ENCODE measurements around the gene PXDN.

Gene PXDN

DNA sequence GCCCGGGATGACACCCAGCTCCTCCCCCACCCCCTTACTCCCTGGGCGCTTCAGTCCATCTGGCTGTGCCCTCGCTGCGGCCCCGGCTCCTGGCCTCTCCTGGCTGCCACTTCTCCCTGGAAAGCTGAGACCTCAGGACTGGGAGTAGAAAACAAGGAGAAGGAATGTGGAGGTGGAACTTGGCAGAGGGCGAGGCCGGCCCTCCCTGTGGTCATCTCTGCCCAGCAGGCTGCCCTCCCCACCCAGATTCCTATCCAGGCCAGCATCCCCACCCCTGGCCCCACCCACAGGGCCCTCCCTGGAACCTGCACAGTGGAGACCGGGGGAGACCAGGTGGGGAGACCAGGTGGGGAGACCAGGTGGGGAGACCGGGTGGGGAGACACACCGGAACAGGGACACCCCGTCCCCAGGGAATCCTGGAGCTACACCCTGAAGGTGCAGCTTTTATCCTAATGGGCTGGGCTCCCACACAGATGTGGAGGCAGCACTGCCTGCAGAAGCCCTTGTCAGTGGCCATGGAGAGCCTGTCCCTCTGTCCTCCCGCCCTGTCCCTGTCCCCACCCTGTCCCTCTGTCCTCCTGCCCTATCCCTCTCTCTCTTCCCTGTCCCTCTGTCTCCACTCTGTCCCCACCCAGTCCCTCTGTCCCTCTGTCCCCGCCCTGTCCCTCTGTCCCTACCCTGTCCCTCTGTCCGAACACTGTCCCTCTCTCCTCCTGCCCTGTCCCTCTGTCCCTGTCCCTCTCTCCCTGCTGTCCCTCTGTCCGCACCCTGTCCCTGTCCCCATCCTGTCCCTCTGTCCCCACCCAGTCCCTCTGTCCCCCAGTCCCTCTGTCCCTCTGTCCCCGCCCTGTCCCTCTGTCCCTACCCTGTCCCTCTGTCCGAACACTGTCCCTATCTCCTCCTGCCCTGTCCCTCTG is 157.1 kb downstream of the PXDN start:
- DNase-seq: no peak

DNA sequence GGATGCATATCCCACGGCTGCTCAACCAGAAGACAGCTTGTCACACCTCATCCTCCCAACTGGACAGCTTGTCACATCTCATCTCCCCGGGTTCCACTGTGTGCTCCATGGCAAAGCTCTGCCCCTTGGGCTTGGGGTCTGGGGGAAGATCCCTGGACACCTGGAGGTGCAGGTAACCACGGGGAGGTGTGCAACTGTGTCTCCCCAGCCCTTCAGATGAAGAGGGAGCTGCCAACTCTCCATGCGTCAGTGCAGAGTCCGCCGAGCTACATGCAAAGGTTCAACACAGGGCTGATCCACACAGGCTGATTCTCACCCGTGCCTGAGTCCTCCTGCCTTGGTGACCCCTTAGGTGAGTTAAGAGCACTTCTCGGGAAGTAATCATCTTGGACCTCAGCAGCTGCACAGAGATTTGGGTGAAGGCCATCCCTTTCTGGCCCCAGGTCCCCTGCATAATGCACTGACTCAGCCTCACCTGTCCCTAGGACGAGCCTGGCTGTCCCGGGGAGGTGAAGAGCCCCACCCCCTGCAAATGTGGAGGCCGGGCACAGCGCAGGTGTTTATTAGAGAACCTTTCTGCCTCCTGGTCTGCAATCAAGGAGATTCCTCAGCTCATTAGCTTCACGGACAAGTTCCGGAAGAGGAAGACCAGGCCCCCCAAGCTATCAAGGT is 157.9 kb downstream of the PXDN start:
- no peak for DNase-seq

DNA sequence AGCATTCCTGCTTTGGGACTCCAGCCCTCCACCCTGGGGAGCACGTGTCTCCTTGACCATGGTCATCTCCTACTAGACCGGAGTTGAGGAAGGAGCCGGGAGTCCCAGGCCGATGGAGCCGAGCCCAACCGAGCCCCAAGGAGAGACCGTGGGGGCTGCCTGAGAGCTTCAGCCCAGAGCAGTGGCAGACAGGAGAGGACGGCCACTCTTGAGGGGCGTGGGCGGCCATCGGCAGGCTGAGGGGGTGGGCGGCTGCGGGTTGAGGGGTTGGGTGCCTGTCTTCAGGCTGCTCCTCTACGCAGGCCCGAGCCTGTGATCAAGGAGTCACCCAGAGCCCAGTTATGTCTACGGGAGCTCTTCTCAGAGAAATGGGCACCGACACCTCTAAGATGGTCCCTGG is 158.7 kb downstream of the PXDN start:
- DNase-seq: no peak

DNA sequence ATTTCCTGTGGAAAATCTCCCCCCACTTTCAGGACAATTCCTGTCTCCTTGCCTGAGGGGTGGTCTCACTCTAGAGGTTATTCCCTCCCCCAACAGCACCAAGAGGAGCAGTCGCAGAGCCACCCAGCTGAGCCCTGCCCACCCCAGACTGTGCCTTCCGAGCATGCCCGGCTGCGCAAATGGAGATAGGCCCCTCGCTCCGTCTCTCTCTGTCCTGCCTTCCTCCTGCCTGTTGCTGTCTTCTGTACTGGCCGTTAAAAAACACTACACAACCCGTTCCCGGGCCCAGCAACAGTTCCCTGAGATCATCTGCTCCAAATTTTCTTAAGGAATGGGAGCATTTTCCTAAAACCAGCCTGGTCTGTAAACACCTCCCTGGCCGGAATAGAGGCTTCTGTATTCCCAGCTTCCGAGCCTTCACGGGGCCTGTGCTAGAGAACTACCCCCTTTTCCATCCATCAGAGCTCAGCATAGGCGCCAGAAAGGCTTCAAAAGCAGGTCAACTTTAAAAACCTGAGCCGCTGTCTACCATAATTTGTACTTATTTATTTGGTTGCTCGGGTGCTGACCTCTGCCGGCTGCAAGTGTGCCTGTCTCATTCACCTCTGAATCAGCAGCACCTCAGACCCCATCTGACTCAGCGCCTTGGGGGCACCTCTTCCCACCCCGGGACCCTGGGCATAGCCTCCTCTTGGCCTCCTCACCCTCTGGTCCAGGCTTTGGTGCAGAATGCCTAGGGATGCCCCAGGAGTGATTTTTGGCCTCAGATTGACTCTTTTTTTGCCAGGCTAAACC is 159.4 kb downstream of the PXDN start:
- DNase-seq: no peak

DNA sequence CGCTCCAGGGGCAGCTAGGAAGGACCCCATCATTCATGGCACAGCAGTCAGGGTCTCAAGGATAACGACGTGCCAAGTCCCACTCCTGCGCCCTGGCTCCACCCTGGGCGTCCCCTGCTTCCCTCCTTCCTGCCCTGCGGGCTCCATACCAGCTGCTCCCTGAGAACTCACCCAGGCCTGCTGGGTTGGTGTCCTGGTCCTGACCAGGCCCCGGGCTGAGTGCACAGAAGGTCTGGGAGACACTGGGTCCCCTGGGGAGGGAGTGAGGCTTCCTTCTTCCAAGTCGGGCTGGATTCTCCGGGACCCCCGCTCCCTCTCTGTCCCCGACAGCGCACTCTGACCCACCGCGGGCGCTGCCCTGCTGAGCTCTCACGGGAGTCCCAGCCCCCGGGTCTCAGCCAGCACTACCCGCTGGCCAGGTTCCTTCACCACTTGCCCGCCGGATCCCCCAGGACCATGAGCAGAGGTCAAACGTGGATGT is 160.2 kb downstream of the PXDN start:
- no peak for DNase-seq

DNA sequence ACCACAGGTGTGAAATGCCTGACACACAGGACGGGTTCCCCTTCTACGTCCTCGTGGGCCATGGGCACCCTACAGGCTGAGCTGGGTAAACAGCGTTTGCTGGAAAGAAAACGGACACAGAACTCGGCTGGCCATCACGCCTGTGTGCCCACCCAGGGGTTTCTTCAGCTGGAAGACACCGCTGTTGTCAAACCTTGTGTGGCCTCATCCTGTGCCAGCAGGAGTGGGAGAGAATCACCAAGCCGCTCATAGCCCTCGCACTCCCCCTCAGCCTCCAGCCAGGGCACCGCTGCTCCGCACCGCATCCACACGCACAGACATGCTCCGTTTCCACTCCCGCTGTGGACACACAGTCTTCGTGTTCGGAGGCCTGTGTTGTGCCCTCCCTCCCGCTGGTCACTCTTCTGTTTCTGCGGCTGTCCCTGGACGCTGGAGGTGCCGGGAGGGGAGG is 161.4 kb downstream of the PXDN start:
- no peak for DNase-seq

DNA sequence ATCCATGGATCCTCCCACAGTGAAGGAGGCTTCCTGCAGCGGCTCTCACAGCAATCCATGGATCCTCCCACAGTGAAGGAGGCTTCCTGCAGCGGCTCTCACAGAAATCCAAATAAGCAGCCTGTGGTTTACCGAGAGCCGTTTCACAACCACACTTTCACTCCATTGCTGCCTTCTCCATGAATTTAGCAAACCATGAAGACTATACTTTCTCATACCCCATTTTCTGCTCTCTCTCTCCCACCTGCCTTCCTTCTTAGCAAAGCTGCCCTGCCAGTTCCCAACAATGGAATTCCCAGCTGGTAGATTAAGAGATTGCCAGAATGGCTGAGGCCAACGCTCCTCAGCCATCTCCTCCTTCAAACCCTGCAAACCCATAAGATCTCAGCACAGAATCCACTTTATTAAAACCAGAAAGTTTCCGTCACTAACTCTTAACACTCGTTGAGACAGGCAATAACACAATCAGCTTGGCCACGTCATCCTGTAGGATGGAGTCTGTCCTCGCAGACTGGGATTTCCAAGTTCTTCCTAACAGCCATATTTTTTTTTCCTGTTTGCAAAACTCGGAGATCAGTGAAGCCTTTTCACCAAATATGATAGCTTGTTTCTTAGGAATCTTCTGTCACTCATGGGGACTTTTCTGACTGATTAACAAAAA is 162.2 kb downstream of the PXDN start:
- no peak for DNase-seq
